GM21528 (cell line): ENCODE data around the gene CMTM7.
"Not testable (repeated sequence)": the region's sequence is repeated elsewhere in the genome, so short reads cannot be mapped to it uniquely, and the experiment has no call there.

Experiments
- ATAC-seq: cut with Tn5 transposase; IDR thresholded peaks from one replicate; pipeline ENCODE4 v1.9.1; 2021; ENCODE audit warnings: mild to moderate bottlenecking, moderate library complexity; ENCODE audit not compliant: unreplicated experiment, low FRiP score

The CMTM7 gene

DNA sequence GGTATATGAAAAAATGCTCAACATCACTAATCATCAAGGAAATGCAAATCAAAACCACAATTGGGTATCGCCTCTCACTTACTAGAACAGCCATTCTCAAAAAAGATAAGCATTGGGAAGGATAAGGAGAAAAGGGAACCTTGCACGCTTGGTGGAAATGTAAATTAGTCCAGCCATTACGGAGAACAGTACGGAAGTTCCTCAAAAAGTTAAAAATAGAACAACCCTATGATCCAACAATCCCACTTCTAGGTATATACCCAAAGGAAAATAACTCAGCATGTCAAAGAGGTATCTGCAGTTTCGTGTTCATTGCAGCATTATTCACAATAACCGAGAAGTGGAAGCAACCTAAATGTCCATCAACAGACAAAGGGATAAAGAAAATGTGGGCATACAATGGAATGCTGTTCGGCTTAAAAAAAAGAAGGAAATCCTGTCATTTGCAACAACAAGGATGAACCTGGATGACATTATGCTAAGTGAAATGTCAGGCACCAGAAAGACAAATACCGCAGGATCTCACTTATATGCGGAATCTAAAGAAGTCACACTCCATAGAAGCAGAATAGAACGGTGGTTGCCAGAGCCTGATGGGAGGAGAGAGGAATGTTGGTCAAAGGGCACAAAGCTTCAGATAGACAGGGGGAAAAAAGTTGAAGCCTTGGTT, 11.7 kb upstream of the CMTM7 start:
- no peak for ATAC-seq

DNA sequence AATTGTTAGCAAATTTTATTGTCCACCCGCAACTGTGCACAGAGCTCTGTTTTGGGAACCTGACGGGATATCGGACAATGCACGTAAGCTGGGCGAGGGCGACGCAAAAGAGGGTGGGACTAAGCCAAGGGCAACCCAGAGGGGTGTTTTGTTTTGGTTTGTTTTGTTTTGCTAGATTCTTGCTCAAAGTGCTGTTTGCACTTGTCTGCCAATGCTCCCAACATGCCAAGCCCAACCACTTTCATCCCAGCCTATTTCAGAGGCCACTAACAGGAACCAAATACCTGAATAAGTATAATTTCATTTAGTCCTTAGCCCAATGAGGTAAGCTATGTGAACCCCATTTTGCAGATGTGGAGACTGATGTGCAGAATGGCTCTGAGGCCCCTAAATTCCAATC, 9.7 kb upstream of the CMTM7 start:
- no peak for ATAC-seq

DNA sequence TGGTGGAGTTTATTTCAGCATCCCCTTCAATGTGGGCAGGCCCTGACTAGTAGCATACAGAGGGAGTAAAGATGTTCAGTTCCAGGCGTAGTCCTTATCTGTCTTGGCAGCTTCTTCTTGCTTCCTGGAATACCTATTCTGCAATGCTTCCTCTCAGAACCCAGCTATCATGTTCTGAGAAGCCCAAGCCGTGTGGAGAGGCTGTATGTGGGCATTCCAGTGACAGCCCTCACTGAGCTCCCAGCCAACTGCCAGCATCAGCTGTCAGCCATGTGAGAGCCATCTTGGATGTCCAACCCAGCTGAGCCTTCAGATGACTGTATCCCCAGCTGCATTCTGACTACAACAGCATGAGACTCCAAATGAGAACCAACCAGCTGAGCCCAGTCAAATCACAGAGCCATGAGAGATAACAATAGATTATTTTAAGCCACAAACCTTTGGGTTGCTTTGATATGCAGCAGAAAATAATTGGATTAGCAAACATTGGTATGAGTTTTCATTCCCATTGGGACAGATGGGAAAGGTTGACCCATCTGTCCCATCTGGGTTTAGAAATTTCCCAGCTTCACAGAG, 8.4 kb upstream of the CMTM7 start:
- no peak for ATAC-seq

DNA sequence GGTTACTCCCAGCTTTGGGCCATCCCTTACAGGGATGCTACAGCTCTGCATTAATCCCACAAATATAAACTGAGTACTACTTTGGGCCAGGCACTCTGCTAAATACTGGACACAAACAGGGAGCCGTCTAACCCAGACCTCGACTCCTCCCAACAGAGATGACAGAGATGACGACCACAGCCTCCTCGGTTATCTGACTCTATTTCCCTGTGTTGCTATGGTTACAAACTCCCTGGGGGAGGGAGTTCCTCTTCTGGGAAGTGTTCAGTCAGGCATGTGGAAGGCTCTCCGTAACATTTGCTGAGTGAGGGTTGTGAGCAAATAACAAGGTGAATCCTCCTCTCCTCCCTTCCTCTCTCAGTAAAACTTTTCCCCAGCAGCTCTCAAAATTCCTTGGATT, 6.7 kb upstream of the CMTM7 start:
- no peak for ATAC-seq

DNA sequence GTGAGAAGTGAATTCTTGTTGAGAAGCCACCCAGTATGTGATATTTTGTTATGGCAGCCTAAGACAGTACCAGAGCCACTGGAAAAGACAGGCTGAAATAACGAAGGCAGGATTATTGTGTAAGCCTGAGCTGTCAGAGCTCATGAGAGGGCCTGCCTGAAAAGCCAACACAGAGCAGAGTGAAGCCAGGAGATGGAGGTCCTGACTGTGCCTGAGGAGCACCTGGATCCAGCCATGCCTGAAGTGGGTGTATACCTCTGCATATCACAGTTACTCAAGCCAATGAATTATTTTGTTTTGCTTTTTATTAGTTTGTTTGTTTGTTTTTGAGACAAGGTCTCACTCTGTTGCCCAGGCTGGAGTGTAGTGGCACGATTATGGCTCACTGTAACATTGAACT, 4.1 kb upstream of the CMTM7 start:
- ATAC-seq: no peak

DNA sequence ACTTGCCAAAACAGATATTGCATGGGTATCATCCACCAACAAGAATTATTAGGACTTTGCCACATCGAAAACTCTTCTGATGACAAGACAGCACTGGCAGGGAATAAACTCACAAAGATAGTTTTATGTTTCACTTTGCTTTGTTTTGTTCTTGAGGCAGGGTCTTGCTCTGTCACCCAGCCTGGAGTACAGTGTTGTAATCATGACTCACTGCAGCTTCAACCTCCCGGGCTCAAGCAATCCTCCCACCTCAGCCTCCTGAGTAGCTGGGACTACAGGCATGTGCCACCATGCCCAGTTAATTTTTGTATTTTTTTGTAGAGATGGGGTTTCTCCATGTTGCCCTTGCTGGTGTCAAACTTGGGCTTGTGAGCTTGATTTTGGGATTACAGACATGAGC, 2.1 kb upstream of the CMTM7 start:
- not testable (repeated sequence) for ATAC-seq

DNA sequence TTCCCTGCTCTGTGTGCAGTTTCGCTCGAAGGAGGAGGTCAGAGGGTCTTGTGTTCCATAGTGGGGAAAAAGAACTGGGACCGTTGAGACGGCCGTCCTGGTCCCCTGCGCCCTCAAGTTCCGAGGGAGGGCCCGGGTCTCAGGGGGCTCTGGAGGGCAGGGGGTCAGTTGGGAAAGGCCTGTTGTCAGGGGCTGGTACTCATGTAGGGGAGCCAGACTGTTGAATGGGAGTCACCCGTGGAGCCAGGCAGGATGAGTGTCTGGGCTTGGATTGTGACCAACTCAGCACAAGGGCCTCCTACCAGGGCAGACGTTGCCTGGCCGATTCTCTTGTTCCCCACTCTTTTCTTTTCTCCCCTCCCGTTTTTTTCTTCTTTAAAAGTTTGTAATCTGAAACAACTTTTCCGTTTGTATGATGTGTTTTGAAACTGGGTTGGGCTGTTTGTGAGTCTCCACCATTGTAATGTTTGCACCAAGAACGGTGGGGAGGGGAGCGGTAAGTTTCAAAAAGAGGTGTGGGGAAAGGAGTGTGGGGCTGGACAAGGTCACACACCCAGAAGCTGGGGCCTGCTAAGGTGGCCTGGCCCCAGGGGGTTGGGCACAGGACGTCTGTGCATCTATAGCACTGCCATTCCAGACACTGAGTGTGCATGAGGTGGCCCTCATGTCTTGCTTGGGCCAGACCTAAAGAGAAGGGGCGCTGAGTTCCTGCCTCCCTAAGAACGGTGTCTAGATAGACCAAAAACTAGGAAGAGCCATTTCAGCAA, 1.1 kb downstream of the CMTM7 start:
- ATAC-seq: no peak

DNA sequence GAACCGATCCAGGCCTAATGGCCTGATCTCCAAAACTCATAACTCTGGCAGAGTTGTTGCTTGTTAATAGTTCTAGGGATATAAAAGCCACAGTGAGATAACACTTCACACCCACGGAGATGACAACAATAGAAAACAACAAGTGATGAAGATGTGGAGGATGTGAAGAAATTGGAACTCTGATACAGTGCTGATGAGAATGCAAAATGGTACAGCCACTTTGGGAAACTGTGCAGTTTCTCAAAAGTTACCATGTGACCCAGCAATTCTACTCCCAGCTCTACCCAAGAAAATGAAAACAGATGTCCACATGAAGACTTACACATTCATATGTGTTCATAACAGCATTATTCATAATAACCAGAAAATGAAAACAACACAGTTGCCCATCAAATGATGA, 3.8 kb downstream of the CMTM7 start:
- ATAC-seq: no peak

DNA sequence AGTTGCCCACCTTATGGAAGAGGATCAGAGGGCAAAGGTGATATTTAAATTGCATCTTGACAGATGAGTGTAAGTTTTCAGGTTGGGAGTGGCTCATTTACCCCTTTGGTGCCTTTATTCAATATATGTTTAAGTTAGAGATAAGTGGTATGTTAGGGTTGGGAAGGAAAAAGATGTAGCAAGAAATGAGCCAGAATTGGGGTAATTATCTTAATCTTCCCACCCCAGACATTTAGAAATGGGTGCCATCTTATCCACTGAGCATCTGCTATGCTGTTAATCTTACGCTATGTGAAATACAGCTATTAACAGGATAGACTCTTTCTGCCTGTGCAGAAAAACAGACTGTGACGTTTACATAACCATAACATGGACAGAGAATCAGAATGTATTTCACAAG, 6.3 kb downstream of the CMTM7 start:
- no peak for ATAC-seq

DNA sequence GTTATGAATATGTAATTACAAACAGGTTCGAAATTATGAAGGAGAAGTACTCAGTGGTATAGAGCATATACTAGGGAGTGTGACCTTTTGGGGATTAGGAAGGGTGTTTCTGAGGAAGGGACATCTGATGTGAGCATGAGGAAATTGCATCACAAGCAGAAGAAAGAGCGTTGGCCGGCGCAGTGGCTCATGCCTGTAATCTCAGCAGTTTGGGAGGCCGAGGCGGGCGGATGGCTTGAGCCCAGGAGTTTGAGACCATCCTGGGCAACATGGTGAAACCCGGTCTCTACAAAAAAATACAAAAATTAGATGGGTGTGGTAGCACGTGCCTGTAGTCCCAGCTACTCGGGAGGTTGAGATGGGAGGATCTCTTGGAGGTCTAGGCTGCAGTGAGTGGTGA, 6.9 kb downstream of the CMTM7 start:
- ATAC-seq: no peak

DNA sequence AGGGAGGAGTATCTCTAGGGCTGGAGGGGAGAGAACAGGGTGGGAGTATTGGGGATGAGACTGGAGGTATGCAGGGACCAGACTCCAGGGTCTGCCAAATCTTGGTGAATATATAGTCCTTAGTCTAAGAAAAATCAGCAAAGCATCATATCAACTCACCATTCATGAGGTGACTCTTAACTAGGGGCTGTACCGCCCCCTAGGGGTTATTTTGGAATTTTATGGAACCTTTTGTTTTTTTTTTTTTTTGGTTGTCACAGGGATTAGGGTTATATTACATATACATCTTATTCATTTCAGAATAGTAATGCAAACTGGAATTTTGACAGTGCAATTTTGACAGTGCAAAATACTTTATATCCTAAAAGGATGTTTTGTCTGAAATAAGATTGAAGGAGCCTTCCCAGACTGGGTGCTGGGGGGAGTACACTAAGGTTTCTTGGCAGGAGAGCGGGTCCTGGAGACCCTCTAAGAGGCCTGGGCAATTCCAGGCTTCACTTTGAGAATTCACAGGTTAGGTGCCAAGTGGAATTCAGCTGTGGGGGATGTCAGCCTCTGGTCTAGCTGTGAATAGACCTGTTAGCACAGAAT, 7.5 kb downstream of the CMTM7 start:
- ATAC-seq: no peak

DNA sequence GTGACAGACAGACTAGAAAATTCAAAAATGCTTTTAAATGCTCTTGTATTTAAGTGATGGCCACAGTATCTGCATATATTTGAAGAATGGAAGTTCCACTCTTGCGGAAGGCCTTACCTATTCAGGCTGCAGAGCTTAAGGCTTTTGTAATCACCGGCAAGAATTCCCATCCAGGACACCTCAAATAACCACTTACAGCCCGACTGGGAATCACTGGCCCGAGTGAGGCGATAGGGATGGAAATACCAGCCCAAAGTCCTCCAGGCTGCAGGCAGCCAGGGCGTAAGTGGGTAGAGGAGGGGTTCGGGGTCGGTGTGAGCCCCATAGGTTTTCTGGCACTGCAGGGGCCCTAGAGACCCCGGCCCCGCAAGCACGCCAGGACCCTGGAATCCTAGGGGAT, 9.5 kb downstream of the CMTM7 start:
- ATAC-seq: peak; percentile 4

DNA sequence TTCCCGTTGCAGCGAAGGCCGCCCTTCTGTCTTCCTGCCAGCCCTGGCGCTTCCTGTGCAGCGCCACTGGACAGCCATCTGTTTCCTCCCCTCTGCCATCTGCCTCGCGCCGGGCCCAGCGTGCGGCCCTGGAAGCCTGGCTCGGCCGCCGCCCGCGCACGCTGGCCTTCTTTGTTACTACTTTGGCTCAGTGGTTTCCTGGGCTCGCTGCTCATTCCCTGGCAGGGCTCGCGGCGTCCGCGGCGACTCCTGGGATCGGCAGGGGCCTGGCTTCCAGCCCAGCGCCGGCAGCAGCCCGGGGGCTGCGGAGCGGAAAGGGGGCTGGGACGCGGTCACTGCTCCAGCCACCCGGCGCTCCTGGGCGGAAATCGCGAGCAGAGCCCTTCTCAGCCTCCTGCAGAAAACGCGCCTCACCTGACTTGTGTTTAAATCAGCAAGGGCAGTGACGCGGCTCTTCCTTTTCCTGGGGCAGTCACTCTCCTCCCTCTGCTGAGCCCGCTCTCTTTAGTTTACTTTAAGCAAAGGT, 10.0 kb downstream of the CMTM7 start:
- peak; percentile 77 for ATAC-seq

DNA sequence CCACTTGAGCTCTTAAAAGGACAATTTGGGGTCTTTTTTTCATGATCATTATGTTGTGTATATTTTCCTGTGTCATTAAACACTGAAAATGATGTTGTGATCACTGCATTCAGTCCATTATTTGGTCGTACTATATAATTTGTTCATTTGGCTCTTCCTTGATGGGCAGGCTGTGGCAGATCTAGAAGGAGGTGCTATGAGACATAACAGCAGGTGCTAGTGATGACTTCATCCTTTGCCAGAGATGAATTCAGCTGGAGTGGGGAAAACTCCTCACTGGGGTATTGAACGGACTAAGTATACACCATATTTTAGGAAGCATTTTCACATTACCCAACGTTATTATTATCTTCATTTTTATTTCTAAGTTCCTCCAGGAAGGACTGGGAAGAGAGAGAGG, 12.0 kb downstream of the CMTM7 start:
- no peak for ATAC-seq

DNA sequence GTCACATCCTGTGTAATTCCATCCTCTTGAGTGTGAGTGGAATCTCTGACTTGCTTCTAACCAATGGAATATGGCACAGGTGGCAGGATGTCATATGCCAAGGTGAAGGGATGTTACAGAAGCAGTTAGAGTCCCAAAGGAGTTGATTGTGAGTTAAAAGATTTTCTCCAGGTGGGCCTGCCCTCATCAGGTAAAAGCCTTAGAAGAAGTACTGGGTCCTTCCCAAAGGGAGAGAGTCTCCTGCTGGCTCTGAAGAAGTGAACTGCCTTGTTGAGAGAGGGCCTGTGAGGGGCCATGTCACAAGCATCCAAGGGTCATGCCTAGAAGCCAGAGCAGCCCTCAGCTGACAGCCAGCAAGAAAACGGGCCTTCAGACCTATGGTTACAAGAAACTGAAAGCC, 13.1 kb downstream of the CMTM7 start:
- no peak for ATAC-seq

DNA sequence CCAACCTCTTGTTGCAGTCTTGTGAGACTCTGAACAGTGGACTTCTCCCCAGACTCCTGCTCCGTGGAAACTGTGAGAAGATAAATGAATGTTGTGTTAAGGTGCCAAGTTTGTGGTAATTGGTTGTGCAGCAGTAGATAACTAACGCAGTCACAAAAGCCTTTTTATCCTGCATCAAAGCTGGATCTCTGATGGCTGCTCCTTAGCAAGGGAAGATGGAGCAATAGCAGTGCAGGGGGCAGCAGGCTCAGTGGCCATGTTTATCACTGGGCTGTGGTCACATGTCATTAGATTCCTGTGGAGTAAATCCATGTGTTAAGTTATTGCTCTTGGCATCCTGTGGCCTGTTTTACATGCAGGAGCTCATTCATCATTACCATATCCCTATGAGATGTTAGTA, 13.5 kb downstream of the CMTM7 start:
- no peak for ATAC-seq

DNA sequence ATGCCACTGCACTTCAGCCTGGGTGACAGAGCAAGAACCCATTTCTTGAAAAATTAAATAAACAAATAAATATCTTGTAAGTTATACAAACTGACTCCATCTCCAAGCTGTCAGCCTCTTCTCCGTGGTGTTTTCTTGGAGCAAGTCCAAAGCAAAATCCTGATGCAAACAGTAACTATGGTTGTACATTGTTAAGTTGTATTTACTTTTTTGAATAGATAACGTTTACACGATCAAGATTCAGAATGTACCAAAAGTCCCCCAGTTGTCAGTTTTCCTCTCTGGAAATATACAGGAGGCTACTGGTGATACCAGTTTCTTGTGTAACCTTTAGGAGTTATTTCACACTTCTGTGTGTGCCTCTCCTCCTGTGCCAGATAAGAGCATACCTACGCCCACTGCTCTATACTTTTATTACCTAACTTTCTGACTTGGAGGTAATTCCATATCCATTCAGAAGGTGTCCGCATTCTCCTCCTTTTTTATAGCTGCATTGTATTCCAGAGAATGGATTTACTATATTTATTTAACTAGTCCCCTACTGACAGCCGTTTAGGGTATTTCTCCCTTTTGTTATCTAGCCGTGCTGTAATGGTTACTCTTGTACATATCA, 14.2 kb downstream of the CMTM7 start:
- ATAC-seq: no peak

DNA sequence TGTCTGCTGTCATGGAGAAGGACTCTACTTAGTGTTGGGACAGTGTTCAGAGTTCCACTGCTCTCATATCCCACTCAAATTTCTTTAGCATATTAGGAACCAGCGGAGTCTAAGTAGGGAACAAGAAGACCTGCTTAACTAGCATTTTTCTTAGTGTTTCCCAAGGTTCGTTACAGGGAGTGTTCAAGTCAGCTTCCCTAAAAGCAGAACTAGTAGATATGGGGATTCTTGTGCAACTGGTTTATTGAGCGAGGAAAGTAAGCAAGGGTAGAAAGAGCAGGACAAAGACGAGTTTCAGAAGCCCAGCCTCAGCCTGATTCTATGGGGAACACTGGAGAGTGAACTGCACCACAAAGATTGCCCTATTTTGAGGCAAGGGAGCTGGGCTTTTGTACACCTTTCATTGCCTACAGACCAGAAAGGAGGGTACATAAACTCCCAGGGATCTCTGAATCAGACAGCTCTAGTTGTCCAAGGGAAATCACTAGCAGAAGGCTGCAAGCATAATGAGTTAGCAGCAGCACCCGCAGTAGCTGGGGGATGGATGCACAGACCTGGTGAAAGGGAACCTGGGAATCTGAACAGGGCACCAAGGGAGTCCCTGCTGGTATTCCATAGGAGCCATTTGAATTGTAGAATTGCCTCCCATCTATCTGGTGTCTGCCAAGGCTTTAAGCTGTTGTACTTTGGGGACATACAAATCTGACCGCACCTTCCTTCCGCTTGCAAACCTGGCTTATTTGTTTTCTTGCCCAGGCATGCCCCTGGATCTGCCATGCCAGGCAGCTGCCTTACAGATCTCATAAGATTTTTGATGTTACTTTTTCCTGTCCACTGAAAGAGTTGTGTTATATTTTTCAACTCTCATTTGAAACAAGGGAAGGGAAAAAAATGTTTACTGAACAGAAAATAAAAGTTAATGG, 15.1 kb downstream of the CMTM7 start:
- ATAC-seq: no peak

DNA sequence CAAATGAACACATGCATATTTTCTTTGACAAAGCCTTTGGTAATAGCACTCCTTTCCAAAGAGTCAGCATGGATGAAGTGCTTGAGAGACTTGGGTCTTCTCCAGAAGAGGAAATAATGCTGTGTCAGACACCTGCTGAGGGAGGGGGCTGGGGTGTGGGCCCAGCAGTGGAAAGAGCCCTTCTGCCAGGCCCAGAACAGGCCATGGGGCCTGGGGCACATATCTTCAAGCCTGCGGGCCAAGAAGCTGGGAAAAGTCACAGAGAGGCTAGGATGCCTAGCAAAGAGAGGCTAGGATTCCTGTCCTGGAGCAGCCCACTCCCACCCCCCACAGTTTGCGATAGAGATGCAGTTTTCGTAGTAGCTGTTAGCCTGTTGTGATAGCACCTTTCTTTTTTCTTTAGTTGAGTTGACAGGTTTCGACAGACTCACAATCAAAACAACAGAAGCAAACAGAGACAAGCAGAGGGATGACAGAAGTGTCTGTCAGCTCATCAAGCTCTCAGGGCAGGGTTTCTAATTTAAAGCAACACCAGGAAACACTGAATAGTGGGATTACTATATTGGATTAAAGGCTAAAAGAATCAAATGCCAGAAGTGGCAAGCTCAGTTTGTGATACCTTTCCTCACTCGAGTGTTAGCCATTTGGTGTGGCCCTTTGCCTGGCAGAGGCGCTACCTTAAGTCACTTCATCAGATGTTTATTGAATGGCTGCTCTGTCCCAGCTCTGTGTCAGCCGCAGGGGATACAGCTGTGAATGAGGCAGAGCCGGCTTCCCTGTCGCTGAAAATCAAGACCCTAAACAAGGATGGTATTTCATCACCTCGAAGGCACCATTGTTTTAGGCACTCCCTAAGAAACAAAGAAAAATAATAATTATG, 19.0 kb downstream of the CMTM7 start:
- ATAC-seq: no peak
